GM21529 (cell line): Measurements from ENCODE around the gene BACE2.
"Not testable (repeated sequence)": the region's sequence is repeated elsewhere in the genome, so short reads cannot be mapped to it uniquely, and the experiment has no call there.

Source experiments
- ATAC-seq: cut with Tn5 transposase; IDR thresholded peaks from one replicate; pipeline ENCODE4 v1.9.1; 2021; ENCODE audit not compliant: unreplicated experiment

BACE2 gene

GRCh38 chr21:41260428-41260827 is 92.5 kb downstream of the BACE2 start:
- ATAC-seq, result no peak

- no peak for ATAC-seq
These were observed 99.4 kb downstream of the BACE2 start for GRCh38 chr21:41267346-41267745.

GRCh38 chr21:41269535-41269934 is 101.6 kb downstream of the BACE2 start:
- ATAC-seq, result no peak

GRCh38 chr21:41277196-41277595 is 109.2 kb downstream of the BACE2 start:
- ATAC-seq, result no peak

- no peak for ATAC-seq
These were observed 109.9 kb downstream of the BACE2 start for GRCh38 chr21:41277846-41278245.

GRCh38 chr21:41280115-41280919 is 112.4 kb downstream of the BACE2 start:
- ATAC-seq, result no peak

- ATAC-seq, result no peak
These were observed 114.5 kb downstream of the BACE2 start for GRCh38 chr21:41282412-41282811.

- ATAC-seq, result no peak
These were observed 115.4 kb downstream of the BACE2 start for GRCh38 chr21:41283211-41283818.

GRCh38 chr21:41289431-41289830 is 121.5 kb downstream of the BACE2 start:
- ATAC-seq, result no peak

- no peak for ATAC-seq
These were observed 122.3 kb downstream of the BACE2 start for GRCh38 chr21:41290106-41290799.

- ATAC-seq, result no peak
These were observed 126.7 kb downstream of the BACE2 start for GRCh38 chr21:41294548-41295231.

- ATAC-seq, result no peak
These were observed 127.8 kb downstream of the BACE2 start for GRCh38 chr21:41295721-41296254.

- no peak for ATAC-seq
These were observed 135.0 kb downstream of the BACE2 start for GRCh38 chr21:41302976-41303375.

GRCh38 chr21:41304068-41304720 is 136.2 kb downstream of the BACE2 start:
- no peak for ATAC-seq

GRCh38 chr21:41307219-41307618 is 139.3 kb downstream of the BACE2 start:
- no peak for ATAC-seq

- ATAC-seq, result not testable (repeated sequence)
These were observed 145.6 kb downstream of the BACE2 start for GRCh38 chr21:41313285-41314164.

- ATAC-seq, result no peak
These were observed 147.8 kb downstream of the BACE2 start for GRCh38 chr21:41315726-41316125.

- no peak for ATAC-seq
These were observed 148.5 kb downstream of the BACE2 start, which contains the start of gene FAM3B for GRCh38 chr21:41316200-41317062. Gene FAM3B, plus strand, starts transcription at chr21:41316801. Its CDS starts 79 bp downstream, at chr21:41316880.

- ATAC-seq, result no peak
These were observed 149.1 kb downstream of the BACE2 start for GRCh38 chr21:41317063-41317392.
